Middle frontal gyrus (tissue), 1 donor: ENCODE data around the gene ZFP36.

Experiments
- DNase-seq: peaks from one replicate; pipeline ENCODE4 v3.0.0-alpha.2; 2015; ENCODE audit warnings: low spot score; ENCODE audit errors: extremely low spot score

Gene ZFP36

GRCh38 chr19:39405958-39406655, 540 bp upstream of the ZFP36 start:
- DNase-seq: no peak

DNA sequence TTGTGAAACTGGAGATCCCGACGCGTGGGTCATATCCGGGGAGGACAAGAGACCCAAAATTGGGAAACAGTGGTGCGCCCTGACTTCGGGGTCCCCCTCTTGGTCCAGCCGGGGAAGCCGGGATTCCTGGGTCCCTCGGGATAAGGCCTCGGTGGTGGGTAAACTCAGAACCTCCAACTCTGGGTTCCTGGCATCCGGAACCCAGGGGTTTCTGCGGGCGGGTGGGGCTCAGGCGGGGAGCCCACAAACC, 688 bp downstream of the ZFP36 start:
- no peak for DNase-seq

GRCh38 chr19:39407660-39408391, 1.2 kb downstream of the ZFP36 start:
- DNase-seq: no peak

DNA sequence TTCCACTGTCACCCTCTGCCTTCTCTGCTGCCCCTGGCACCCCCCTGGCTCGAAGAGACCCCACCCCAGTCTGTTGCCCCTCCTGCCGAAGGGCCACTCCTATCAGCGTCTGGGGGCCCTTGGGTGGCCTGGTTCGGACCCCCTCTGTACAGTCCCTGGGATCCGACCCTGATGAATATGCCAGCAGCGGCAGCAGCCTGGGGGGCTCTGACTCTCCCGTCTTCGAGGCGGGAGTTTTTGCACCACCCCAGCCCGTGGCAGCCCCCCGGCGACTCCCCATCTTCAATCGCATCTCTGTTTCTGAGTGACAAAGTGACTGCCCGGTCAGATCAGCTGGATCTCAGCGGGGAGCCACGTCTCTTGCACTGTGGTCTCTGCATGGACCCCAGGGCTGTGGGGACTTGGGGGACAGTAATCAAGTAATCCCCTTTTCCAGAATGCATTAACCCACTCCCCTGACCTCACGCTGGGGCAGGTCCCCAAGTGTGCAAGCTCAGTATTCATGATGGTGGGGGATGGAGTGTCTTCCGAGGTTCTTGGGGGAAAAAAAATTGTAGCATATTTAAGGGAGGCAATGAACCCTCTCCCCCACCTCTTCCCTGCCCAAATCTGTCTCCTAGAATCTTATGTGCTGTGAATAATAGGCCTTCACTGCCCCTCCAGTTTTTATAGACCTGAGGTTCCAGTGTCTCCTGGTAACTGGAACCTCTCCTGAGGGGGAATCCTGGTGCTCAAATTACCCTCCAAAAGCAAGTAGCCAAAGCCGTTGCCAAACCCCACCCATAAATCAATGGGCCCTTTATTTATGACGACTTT, 2.0 kb downstream of the ZFP36 start:
- no peak for DNase-seq

- DNase-seq: no peak
These were observed 2.8 kb downstream of the ZFP36 start for GRCh38 chr19:39409208-39410016.

DNA sequence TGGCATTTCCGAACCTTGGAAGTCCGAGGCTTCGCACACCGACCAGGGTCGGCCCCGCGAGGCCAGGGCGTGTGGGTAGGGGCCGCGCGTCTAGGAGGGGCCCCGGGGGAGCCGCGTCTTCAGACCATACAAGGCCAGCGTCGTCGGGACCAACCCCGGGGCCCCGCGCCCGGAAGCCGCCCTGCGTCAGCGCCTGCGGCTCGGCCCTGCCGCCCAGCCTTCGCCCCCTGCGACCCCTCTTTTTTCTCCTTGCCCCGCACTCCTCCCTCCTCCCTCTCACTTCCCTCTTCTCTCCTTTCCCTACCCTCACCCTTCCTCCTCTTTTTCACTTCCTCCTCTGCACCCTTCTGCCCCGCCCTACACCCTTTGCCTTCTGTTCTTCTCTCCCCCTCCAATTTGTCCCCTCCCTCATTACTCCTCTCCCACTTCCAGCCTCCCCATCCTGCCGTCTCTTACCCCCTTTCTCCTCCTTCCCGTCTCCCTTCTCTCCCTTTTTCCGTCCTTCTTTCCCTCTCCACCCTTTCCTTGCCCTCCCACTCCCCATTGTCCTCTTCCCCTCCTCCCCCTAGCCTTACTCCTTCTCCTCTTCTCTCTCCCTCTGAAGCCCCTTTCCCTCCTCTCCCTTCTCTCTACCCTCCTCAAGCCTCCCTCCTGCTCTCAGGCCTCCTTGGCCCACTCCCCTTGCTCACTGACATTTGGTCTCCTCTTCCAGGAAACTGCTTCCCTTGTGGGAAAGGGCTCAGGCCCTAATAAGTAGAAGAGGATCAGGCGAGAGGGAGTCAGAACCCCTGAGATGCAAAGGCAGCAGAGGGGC, 3.6 kb downstream of the ZFP36 start:
- no peak for DNase-seq

DNA sequence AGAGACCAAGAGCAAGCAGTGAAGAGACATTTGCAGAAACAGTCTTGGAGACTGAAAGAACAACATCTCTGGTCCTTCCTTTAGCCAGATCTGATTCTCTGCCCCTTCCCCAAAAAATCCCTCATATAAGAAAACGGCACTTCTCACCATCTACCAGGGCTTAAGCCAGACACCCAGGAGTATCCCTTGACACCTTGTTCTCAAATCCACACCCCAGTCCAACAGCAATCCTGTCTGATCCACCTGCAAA, 4.1 kb downstream of the ZFP36 start:
- DNase-seq: no peak

GRCh38 chr19:39411081-39411831, 4.6 kb downstream of the ZFP36 start:
- no peak for DNase-seq

GRCh38 chr19:39411832-39412099, 5.1 kb downstream of the ZFP36 start:
- peak; percentile 74 for DNase-seq

GRCh38 chr19:39412100-39412866, 5.6 kb downstream of the ZFP36 start, which contains the start of gene PLEKHG2:
PLEKHG2 (plus strand) TSS chr19:39412669; CDS start chr19:39414087, 1,418 bp downstream.
- peak; percentile 94 for DNase-seq

- DNase-seq: no peak
These were observed 6.2 kb downstream of the ZFP36 start for GRCh38 chr19:39412867-39413271.

- no peak for DNase-seq
These were observed 6.7 kb downstream of the ZFP36 start for GRCh38 chr19:39413272-39413910.

DNA sequence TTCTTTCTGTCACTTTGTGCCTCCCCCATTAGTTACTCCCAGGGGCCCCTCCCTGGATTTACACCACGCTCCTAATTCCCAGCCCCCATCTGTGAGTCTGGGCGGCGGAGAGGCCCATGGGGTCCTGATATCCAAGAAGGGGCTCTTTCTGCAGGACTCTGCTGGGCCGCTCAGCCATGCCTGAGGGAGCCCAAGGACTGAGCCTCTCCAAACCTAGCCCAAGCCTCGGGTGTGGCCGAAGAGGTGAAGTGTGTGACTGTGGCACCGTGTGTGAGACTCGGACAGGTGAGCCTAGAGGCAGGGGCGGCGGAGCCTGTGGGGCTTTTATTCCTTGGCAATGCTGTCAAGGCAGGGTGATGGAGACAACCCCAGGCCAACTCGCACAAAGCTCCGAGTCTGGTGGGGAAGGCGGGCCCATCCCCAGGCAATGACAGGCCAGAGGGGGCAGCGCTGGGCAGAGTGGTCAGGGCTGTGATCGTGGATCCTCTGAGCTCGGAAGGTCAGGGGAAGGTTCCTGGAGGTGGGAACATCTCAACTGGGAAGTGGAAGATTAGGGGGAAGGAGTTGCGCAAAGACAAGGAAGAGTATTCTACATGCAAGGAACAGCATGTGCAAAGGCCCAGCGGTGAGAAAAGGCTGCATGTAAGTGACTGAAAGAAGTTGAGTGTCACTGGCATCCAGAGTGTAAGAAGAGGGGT, 7.4 kb downstream of the ZFP36 start:
- DNase-seq: no peak

GRCh38 chr19:39415111-39416046, 8.7 kb downstream of the ZFP36 start:
- DNase-seq: no peak

GRCh38 chr19:39416152-39417120, 9.8 kb downstream of the ZFP36 start:
- no peak for DNase-seq

DNA sequence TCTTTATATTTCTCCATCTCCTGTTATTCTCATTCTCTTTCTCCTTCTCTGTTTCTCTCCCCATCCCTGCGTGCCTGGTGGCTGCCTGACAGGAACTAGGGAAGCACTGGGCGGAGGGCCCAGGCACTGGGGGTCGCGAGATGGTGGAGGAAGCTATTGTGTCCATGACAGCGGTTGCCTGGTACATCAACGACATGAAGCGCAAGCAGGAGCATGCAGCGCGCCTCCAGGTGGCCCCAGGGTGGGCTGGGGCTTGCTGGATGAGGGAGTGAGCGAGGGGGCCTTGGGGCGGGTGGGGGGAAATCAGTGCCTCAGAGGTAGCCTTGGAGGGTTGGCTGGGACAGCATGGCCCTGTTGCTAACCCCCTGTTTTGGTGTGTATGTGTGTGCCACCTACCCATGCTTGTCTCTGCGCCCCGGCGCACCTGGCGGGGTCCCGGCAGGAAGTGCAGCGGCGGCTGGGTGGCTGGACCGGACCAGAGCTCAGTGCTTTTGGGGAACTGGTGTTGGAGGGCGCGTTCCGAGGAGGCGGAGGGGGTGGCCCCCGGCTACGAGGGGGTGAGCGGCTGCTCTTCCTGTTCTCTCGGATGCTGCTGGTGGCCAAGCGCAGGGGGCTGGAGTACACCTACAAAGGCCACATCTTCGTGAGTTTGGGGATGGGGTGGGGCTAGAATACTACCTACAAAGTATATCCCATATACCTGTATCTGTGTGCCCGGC, 11.0 kb downstream of the ZFP36 start:
- DNase-seq: no peak
